Pons (tissue), 1 donor: ENCODE measurements around the gene SCMH1.
"Not testable (repeated sequence)": the region's sequence is repeated elsewhere in the genome, so short reads cannot be mapped to it uniquely, and the experiment has no call there.

Experiments
- DNase-seq: peaks from one replicate; pipeline ENCODE4 v3.0.0-alpha.2; 2016; ENCODE audit warnings: low spot score

SCMH1 gene

GRCh38 chr1:41249319-41249718 lies 7.2 kb upstream of the SCMH1 start:
- DNase-seq = no peak

DNA sequence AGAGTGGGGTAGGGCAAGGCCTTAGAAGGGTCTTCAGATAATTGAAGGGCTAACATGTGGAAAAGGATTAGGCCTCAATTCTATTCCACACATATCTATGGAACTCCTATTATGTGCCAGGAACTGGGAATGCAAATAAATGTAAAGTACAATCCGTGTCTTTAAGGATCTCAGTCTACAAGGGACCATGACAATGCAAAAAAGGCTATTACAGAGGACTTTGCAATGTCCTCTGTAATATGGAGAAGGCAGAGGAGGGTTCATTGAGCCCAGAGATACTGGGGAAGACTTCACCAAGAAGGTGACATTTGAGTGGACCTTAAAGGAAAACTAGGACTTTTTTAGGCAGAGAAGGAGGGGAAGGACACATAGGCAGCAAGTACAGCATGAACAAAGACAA lies 4.5 kb upstream of the SCMH1 start:
- no peak for DNase-seq

DNA sequence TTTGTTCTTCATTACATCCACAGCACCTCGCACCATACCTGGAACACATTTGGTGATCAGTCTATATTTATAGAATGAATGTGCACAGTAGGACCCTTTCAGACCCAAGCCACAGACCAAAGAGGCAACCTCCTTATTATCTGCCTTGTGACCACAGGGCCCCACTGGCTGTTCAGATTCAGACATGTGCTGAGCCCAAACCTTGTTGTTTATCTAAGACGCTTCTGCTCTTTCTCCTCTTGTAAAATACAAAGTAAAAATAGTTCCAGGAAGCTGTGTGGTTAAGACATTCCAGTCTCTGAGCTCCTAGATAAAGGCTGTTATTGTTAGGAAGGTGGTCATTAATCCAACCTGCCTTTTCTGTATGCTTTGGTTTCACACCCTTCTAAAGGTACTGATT lies 3.6 kb upstream of the SCMH1 start:
- no peak for DNase-seq

GRCh38 chr1:41243079-41243385 lies 926 bp upstream of the SCMH1 start:
- DNase-seq = no peak

DNA sequence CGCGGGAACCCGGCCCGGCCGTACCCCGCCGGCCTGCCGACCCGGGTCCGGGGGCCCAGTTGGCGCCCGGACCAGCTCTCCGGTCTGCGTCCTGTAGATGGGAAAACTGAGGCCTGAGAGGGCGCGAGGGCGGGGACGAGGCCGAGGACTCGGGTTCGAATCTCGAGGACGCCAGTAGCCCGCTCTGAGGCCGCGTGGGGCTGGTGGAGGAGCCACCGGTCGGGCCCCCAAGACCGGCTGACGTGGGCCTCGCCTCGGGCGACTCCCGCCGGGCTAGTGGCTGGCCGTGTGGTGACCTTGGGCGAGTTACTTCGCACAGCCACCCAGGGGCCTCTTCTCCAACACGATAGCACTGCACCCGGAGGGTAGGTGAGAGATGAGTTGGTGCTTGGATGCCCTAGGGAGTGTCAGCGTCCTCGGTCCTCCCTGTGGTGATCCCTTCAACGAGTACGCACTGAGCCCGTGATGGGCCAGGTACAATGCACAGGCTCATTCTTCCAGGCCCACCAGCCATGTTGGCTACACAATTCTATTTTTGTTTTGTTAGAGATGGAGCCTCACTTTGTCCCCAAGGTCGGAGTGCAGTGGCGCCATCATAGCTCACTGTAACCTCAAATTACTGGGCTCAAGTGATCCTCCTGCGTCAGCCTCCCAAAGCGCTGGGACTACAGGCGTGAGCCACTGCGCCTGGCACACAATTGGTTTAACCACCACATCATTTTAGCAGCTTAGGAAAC lies 404 bp upstream of the SCMH1 start:
- no peak for DNase-seq

- no peak for DNase-seq
Observed at GRCh38 chr1:41241354-41241748, 755 bp downstream of the SCMH1 start.

DNA sequence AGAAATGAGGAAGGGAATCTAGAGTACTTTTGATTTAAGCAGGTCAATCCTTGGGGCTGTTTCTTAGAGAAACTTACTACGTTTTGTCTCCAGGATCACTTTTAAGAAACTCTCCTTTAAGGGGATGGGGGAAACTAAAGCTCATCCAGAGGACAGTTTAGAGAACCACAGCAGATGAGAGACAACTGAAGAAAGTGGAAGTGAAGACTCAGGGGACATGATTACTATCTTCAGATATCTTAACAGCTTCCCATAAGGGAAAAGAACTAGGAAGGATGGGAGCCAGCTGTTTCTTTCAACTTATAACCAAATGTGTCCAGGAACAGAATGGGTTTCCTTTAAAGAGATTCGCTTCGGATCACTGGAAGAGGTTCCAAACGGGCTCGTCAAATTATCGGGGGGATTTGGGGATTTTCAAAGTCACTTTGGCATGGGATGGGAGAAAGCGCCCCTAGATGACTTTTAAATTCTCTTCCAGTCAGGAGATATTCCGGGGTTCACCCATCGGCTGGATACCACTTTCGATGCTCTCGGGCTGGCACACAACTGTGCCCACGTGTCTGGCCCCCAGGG lies 1.2 kb downstream of the SCMH1 start:
- peak; percentile 45 for DNase-seq

- no peak for DNase-seq
Observed at GRCh38 chr1:41239988-41240610, 2.0 kb downstream of the SCMH1 start.

DNA sequence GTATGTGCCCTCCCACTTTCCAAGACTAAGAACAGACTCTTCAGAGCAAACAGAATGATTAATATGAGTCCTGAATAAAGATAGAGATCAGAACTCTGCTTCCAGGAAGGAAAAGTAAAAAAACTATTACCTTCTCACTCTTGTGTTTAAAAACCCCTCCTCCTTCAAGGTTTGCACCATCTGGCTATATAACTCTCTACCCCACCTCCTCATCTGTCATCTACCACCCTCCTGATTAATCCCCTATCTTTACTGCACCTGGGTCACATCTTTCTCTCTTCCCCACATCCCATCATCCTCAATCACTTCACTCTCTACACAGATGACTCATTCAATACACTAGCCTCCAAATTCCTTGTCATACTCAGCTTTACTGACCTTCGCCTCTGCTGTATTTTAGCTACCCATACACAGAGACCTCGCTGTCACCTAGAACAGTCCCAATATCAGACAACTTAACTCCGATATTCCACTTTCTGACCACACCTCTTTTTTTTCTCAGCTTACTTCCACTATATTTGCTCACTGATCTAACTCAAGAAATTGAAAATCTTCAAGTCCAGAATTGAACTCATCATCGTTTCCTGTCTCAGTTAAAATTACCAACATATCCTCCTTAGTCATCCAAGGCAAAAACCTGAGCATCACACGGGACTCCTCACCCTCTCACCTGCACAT lies 3.7 kb downstream of the SCMH1 start:
- no peak for DNase-seq

DNA sequence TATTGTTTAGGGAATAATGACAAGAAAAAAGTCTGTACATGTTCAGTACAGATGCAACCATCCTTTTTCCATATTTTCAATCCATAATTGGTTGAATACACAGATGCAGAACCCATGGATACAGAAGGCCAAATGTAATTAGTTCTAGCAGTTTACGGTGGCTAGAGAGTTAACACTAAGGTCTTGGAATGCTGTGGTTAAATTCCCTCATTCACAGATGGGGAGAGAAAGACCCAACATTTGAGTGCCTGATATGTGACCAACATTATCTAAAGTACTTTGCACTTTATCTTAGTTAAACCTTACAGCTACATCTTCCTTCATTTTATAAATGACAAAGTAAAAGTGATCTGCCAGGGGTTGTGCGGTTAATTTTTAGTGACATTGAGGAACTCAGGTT lies 5.3 kb downstream of the SCMH1 start:
- DNase-seq = no peak

- DNase-seq = no peak
Observed at GRCh38 chr1:41235893-41236292, 6.2 kb downstream of the SCMH1 start.

- no peak for DNase-seq
Observed at GRCh38 chr1:41233708-41234107, 8.4 kb downstream of the SCMH1 start.

- DNase-seq = no peak
Observed at GRCh38 chr1:41232305-41232704, 9.8 kb downstream of the SCMH1 start.

DNA sequence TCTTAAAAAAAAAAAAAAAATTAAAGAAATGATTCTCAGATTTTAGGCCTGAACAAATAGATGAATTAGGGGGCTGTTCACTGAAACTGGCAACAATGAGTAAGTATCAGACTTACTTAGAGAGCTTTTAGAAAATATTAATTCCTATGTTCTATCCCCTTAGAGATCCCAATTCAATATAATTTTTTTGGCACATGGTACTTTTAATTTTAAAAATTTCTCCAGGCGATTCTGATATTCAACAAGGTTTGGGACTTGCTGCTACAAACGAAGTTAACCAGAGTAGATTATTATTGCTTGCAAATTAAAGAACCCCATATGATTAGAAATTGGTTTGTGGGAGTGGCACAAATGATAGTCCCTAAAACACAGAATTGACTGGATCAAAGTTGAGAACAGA lies 11.4 kb downstream of the SCMH1 start:
- no peak for DNase-seq

DNA sequence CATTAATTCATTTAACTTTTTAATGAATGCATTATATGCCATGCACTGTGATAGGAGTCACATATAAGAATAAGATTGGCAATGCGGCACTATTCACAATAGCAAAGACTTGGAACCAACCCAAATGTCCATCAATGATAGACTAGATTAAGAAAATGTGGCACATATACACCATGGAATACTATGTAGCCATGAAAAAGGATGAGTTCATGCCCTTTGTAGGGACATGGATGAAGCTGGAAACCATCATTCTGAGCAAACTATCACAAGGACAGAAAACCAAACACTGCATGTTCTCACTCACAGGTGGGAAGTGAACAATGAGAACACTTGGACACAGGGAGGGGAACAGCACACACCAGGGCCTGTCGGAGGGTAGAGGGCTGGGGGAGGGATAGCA lies 12.9 kb downstream of the SCMH1 start:
- DNase-seq = not testable (repeated sequence)

GRCh38 chr1:41226815-41227434 lies 15.2 kb downstream of the SCMH1 start:
- no peak for DNase-seq

DNA sequence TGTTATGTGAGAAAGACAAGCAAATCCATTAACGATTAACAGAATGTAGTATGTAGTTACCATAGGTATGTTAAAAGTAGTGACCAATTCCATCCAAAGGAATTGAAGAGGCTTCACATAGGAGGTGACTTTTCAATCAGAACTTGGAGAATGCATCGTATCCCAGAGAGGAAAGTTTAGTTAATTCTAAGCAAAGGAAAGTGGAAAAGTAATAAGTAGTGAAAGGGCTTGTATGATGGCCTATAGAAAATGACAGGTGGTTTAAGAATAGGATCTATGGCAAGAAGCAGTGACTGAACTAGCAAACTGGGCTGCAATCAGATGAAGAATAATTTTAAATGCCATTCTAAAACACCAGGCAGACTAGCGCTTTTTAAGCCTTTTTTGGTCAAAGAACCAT lies 16.6 kb downstream of the SCMH1 start:
- no peak for DNase-seq

GRCh38 chr1:41222496-41222895 lies 19.6 kb downstream of the SCMH1 start:
- DNase-seq = no peak

- DNase-seq = no peak
Observed at GRCh38 chr1:41221995-41222394, 20.1 kb downstream of the SCMH1 start.

DNA sequence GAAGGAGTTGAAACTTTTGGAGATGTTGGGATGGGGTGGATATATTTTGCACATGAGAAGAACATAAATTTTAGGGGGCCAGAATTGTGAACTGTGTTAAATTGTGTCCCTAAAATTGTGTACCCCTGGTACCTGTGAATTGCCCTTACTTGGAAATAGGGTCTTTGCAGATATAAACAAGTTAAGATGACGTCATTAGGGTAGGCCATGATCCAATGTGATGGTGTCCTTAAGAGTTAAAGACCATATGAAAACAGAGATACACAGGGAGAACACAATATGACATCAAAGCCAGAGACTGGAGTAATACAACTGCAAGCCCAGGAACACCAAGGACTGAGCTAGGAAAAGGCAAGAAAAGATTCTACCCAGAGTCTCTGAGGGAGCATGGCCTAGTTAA lies 24.0 kb downstream of the SCMH1 start:
- no peak for DNase-seq

- no peak for DNase-seq
Observed at GRCh38 chr1:41217441-41217840, 24.7 kb downstream of the SCMH1 start.

DNA sequence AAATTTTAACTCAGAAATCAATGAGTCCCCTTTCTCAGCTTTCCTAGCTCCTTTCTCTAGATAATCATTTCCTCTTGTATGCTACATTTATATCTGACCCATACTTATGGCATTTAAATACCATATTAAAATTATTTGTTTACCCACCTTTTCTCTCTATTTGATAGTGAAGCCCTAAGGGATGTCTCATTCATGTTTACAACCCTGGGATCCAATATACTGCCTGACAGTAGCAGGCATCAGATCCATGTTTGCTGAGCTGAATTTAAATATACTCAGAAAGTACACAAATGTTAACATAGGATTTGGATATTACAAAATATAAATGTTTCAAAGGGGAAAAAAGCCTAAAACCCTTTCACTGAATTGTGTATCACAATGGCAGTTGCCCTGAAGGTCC lies 26.5 kb downstream of the SCMH1 start:
- DNase-seq = no peak

GRCh38 chr1:41213341-41213740 lies 28.8 kb downstream of the SCMH1 start:
- no peak for DNase-seq
